ENCODE measurements around the gene CPHXL.

CPHXL gene

DNA sequence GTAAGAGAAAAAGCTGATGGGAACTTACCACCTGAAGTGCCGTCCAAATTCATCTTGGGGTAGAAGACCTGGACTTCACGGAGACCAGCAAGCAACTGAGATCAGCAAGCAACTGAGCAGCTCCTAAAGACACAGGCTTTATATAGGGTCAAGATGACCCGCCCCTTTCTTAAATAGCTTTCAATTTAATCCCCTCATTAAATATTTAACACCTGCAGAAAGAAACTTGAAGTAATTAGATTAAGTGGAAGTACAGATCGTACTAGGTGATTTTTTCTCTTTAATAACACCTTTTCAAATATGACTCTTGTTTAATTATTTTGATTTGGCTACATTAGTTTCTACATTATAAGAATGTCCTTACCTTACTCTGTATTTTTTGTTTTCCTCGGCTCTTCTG lies at the start of gene CPHXL:
TSS of gene CPHXL (minus strand) at position 101 of the 400 bp plus-strand sequence. CDS start at position 53, 48 bp downstream.
- TF ChIP-seq CTCF (conservative IDR thresholded peaks at IDR 0.05), result no peak
- H3K27ac ChIP-seq, result no peak within 1 kb of the TSS

DNA sequence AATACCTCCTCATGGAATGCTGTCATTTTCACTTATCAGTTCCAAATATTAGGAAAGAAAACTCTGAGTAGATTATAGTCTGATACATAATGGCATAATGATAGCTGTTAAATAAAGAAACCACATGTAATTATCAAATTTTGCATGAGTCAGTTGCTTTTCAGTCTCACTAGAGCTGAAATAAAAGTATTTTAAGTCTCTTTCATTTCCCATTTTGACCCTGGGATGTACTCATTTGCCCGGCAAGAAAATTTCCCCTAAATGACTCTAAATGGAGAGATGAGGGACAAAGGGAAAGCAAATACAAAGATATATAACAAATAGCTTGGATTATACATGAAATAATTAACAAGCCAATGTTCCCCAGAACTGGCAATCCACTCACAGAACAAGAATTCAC lies 47.9 kb upstream of the CPHXL start:
- TF ChIP-seq CTCF (conservative IDR thresholded peaks at IDR 0.05), result no peak

DNA sequence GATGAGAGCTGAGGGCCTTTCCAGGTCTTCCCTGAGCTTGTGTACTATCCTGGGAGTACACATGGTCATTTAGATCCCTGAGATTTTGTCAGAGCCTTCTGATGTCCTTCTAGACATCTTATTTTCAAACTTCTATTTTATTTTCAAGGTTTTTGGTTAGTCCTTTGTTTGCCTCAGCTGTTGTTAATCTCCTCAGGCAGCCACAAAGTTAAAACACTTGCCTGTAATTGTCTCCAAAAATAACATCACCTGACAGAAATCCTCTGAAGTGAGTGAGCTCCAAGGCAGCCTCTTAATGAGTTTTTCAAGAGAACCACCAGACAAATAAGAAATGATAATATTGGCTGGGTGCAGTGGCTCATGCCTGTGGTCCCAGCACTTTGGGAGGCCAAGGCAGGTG lies 43.8 kb upstream of the CPHXL start:
- H3K27ac ChIP-seq, result no peak overlapping the region
- no peak for TF ChIP-seq CTCF (conservative IDR thresholded peaks at IDR 0.05)

More for the DNA sequence above, 47.9 kb upstream of the CPHXL start:
- no peak overlapping the region for H3K27ac ChIP-seq

DNA sequence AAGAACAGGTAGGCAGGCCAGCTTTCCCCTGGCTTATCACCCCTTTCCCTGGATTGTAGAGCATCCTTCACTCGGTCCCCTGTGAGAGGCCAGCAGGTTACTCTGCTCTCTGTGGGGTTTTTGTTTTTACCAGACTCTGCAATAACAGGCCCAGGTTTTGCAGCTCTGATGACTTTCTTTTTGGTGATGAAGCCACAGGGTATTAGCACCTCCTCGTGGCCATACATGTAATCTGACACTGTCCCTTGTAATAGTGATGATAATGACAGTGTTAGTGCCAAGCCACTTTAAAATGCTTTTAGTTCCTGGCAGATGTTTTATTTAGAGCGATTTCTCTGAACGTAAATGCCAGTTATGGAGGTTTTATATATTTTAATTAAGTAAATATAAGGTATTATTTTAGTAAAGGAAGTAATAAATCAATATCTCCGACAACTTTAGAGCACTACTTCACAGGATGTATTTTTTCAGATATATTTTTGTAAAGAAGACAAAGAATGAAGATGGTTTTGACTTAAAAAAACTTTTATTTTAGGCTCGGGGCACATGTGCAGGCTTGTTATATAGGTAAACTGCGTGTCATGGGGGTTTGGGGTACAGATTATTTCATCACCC lies 38.0 kb upstream of the CPHXL start:
- TF ChIP-seq CTCF (conservative IDR thresholded peaks at IDR 0.05), result peak; percentile 85
- H3K27ac ChIP-seq, result no peak overlapping the region

- no peak for TF ChIP-seq CTCF (conservative IDR thresholded peaks at IDR 0.05)
- H3K27ac ChIP-seq, result no peak overlapping the region
These were observed 36.9 kb upstream of the CPHXL start for GRCh38 chr16:75763204-75763603.

DNA sequence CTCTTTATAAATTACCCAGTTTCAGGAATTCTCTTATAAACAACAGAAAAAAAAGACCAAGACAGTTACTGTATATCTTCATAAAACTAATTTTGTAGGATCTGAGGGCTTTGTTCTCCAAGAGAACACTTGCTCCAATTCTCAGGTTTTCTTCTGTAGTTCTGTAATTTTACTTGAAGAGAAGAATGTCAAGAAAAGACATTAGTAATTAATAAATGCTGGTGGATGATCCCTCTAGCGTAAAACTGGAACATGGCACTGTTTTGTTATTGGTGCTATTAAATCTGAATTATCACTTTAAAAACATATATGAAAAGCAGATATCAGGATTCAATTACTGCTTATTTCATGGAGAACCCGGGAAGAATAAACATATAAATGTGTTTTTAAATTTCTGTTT lies 36.5 kb upstream of the CPHXL start:
- TF ChIP-seq CTCF (conservative IDR thresholded peaks at IDR 0.05), result no peak
- H3K27ac ChIP-seq, result no peak overlapping the region

DNA sequence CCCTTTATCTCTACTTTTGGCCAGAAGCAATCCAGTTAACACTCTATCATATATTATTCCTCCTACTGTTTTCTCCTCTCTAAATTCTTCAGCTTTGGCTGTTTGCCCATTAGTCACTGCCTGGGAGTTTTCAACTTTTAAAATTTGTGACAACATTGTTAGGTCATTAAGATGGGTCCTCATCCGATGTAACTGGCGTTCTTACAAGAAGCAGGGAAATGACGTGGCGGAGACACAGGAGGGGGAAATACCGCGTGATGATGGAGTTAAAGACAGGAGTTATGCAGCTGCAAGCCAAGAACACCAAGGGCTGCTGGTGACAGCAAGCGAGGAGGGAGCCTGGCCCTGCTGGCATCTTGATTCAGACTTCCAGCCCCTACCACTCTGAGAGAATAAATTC lies 34.8 kb upstream of the CPHXL start:
- H3K27ac ChIP-seq, result no peak overlapping the region

More for the DNA sequence above, 34.8 kb upstream of the CPHXL start:
- no peak for TF ChIP-seq CTCF (conservative IDR thresholded peaks at IDR 0.05)

All from VCaP (cell line).